Activated T-cell treated with anti-CD3 and anti-CD28 coated beads, Interleukin-2, amount 50 U/mL, for 72 hours (primary cell): ENCODE results near the gene DDX27. TPM values are rescaled to one million over a fixed set of nuclear protein-coding genes. Genes with fewer than 3 reads are reported as not detected.
A peak's percentile ranks its signal among the peaks of the same experiment; 100 is the strongest.

Experiments used
- ATAC-seq, 2 donors: fragments of 150-1000 bp; cut with Tn5 transposase; replicated peaks in 1 of 2; 2 replicates each; pipeline ENCODE4 v1.10.0; 2021; ENCODE audit warnings: moderate library complexity in 2 of 2, mild to moderate bottlenecking in 1 of 2
- DNase-seq, 2 donors: peaks; one replicate each; pipeline ENCODE4 v3.0.0; 2021 to 2022; ENCODE audit warnings: mixed read lengths in 1 of 2
- H3K27ac Mint-ChIP-seq: one replicate; pipeline ENCODE4 v1.8.0; 2022; ENCODE audit warnings: mild to moderate bottlenecking, moderate library complexity, mixed read lengths
- H3K27me3 Mint-ChIP-seq: one replicate; pipeline ENCODE4 v1.8.0; 2022; ENCODE audit warnings: low read depth, mixed read lengths
- H3K36me3 Mint-ChIP-seq, 2 donors: one replicate each; pipeline ENCODE4 v1.8.0; 2022; ENCODE audit warnings: mixed read lengths in 2 of 2, mild to moderate bottlenecking in 1 of 2; ENCODE audit not compliant: insufficient read depth in 2 of 2
- H3K4me1 Mint-ChIP-seq: one replicate; pipeline ENCODE4 v1.8.0; 2022; ENCODE audit warnings: low read depth, mixed read lengths
- H3K4me3 Mint-ChIP-seq, 2 donors: one replicate each; pipeline ENCODE4 v1.8.0; 2022; ENCODE audit warnings: mild to moderate bottlenecking in 2 of 2, mixed read lengths in 2 of 2, moderate library complexity in 2 of 2
- H3K9me3 Mint-ChIP-seq, 2 donors: one replicate each; pipeline ENCODE4 v1.8.0; 2022; ENCODE audit warnings: mixed read lengths in 2 of 2
- total RNA-seq, 2 donors: library from RNA; stranded (reverse); gene quantifications; one replicate each; pipeline ENCODE4 v1.2.3, GENCODE V29; 2022

The DDX27 gene
- total RNA-seq, 2 donors from 2014 or later = 49.6 to 49.8 TPM

- peak in 1 of 2 donors; percentile 23 for DNase-seq
- H3K27me3 Mint-ChIP-seq = no peaks in the 10 kb centered on the region
- H3K4me3 Mint-ChIP-seq = no peak overlapping the region
- peak; percentile 54 to 63 for ATAC-seq
- peak overlapping the region; percentile 11 for H3K27ac Mint-ChIP-seq
- no peaks in the 10 kb centered on the region for H3K9me3 Mint-ChIP-seq
- H3K36me3 Mint-ChIP-seq = peaks cover 12 to 17% of the 10 kb centered on the region in 2 donors
- H3K4me1 Mint-ChIP-seq = peaks cover 5% of the 10 kb centered on the region
These were observed 26.9 kb downstream of the DDX27 start for GRCh38 chr20:49245921-49246740.

- Mint-ChIP-seq H3K4me1 (peaks cover 5% of the 10 kb centered on the region), H3K27me3 (no peaks in the 10 kb centered on the region), H3K4me3 (no peak overlapping the region), H3K27ac (peak overlapping the region; percentile 55), H3K9me3 (no peaks in the 10 kb centered on the region), H3K36me3 (peaks cover 20% of the 10 kb centered on the region in 2 donors)
- ATAC-seq (no peak), DNase-seq (no peak)
These were observed 28.0 kb downstream of the DDX27 start for GRCh38 chr20:49247169-49247723.

GRCh38 chr20:49247792-49248191, 28.6 kb downstream of the DDX27 start:
- H3K9me3 Mint-ChIP-seq = no peaks in the 10 kb centered on the region
- H3K36me3 Mint-ChIP-seq = peaks cover 20 to 24% of the 10 kb centered on the region in 2 donors
- DNase-seq (no peak), ATAC-seq (no peak)
- no peak overlapping the region for H3K4me3 Mint-ChIP-seq
- peaks cover 5% of the 10 kb centered on the region for H3K4me1 Mint-ChIP-seq
- H3K27ac Mint-ChIP-seq = peak overlapping the region; percentile 55
- H3K27me3 Mint-ChIP-seq = no peaks in the 10 kb centered on the region

GRCh38 chr20:49248301-49248700, 29.1 kb downstream of the DDX27 start:
- Mint-ChIP-seq H3K4me1 (peaks cover 5% of the 10 kb centered on the region), H3K36me3 (peaks cover 22 to 30% of the 10 kb centered on the region in 2 donors), H3K9me3 (no peaks in the 10 kb centered on the region), H3K27ac (no peak overlapping the region), H3K4me3 (no peak overlapping the region), H3K27me3 (no peaks in the 10 kb centered on the region)
- DNase-seq (no peak), ATAC-seq (peak; percentile 8 to 18)

- no peak for DNase-seq
- Mint-ChIP-seq H3K4me1 (peaks cover 5% of the 10 kb centered on the region), H3K27ac (peak overlapping the region; percentile 47), H3K4me3 (no peak overlapping the region), H3K9me3 (no peaks in the 10 kb centered on the region), H3K27me3 (no peaks in the 10 kb centered on the region), H3K36me3 (peaks cover 22 to 33% of the 10 kb centered on the region in 2 donors)
- ATAC-seq = no peak
These were observed 29.9 kb downstream of the DDX27 start for GRCh38 chr20:49248879-49249665.

- Mint-ChIP-seq H3K27me3 (no peaks in the 10 kb centered on the region), H3K4me1 (no peaks in the 10 kb centered on the region), H3K4me3 (no peak overlapping the region), H3K36me3 (peaks cover 25 to 48% of the 10 kb centered on the region in 2 donors), H3K9me3 (no peaks in the 10 kb centered on the region), H3K27ac (no peak overlapping the region)
- ATAC-seq (no peak), DNase-seq (no peak)
These were observed 33.5 kb downstream of the DDX27 start for GRCh38 chr20:49252556-49253350.

- no peak for DNase-seq
- Mint-ChIP-seq H3K27ac (peak overlapping the region; percentile 65), H3K4me1 (peaks cover 20% of the 10 kb centered on the region), H3K9me3 (no peaks in the 10 kb centered on the region), H3K27me3 (no peaks in the 10 kb centered on the region), H3K4me3 (no peak overlapping the region), H3K36me3 (peaks cover 24 to 53% of the 10 kb centered on the region in 2 donors)
- no peak for ATAC-seq
These were observed 37.0 kb downstream of the DDX27 start for GRCh38 chr20:49256261-49256660.

- H3K9me3 Mint-ChIP-seq = no peaks in the 10 kb centered on the region
- peak; percentile 26 to 39 for ATAC-seq
- peak overlapping the region; percentile 82 for H3K27ac Mint-ChIP-seq
These were observed 40.1 kb downstream of the DDX27 start for GRCh38 chr20:49259284-49259683.

GRCh38 chr20:49259799-49260198, 40.6 kb downstream of the DDX27 start:
- peaks cover 23% of the 10 kb centered on the region for H3K4me1 Mint-ChIP-seq
- no peaks in the 10 kb centered on the region for H3K27me3 Mint-ChIP-seq
- H3K9me3 Mint-ChIP-seq = no peaks in the 10 kb centered on the region
- ATAC-seq = no peak
- H3K27ac Mint-ChIP-seq = peak overlapping the region; percentile 82
- DNase-seq = no peak
- no peak overlapping the region for H3K4me3 Mint-ChIP-seq
- H3K36me3 Mint-ChIP-seq = peaks cover 23 to 53% of the 10 kb centered on the region in 2 donors

More at GRCh38 chr20:49259284-49259683, 40.1 kb downstream of the DDX27 start:
- no peak for DNase-seq
- peaks cover 23% of the 10 kb centered on the region for H3K4me1 Mint-ChIP-seq
- H3K27me3 Mint-ChIP-seq = no peaks in the 10 kb centered on the region
- peaks cover 26 to 52% of the 10 kb centered on the region in 2 donors for H3K36me3 Mint-ChIP-seq
- no peak overlapping the region for H3K4me3 Mint-ChIP-seq

GRCh38 chr20:49260218-49260617, 41.0 kb downstream of the DDX27 start:
- Mint-ChIP-seq H3K9me3 (no peaks in the 10 kb centered on the region), H3K36me3 (peaks cover 22 to 53% of the 10 kb centered on the region in 2 donors), H3K4me1 (peaks cover 26% of the 10 kb centered on the region), H3K27me3 (no peaks in the 10 kb centered on the region), H3K4me3 (peak overlapping the region in 1 of 2 donors; percentile 6), H3K27ac (peak overlapping the region; percentile 88)
- DNase-seq (no peak), ATAC-seq (no peak)

- peaks cover 21 to 56% of the 10 kb centered on the region in 2 donors for H3K36me3 Mint-ChIP-seq
- no peaks in the 10 kb centered on the region for H3K27me3 Mint-ChIP-seq
- no peaks in the 10 kb centered on the region for H3K9me3 Mint-ChIP-seq
- H3K4me1 Mint-ChIP-seq = peaks cover 34% of the 10 kb centered on the region
- ATAC-seq (no peak), DNase-seq (no peak)
- H3K4me3 Mint-ChIP-seq = no peak overlapping the region
- H3K27ac Mint-ChIP-seq = peak overlapping the region; percentile 9
These were observed 42.0 kb downstream of the DDX27 start for GRCh38 chr20:49261173-49261572.

GRCh38 chr20:49262444-49262843, 43.2 kb downstream of the DDX27 start:
- H3K27ac Mint-ChIP-seq = peak overlapping the region; percentile 65

More at GRCh38 chr20:49262444-49262843, 43.2 kb downstream of the DDX27 start:
- Mint-ChIP-seq H3K9me3 (no peaks in the 10 kb centered on the region), H3K4me3 (no peak overlapping the region), H3K27me3 (no peaks in the 10 kb centered on the region), H3K4me1 (peaks cover 45% of the 10 kb centered on the region), H3K36me3 (peaks cover 20 to 59% of the 10 kb centered on the region in 2 donors)
- no peak for DNase-seq
- no peak for ATAC-seq
